ENCODE measurements around the gene TFB1M.
"Not testable (repeated sequence)": the region's sequence is repeated elsewhere in the genome, so short reads cannot be mapped to it uniquely, and the experiment has no call there.

Gene TFB1M

DNA sequence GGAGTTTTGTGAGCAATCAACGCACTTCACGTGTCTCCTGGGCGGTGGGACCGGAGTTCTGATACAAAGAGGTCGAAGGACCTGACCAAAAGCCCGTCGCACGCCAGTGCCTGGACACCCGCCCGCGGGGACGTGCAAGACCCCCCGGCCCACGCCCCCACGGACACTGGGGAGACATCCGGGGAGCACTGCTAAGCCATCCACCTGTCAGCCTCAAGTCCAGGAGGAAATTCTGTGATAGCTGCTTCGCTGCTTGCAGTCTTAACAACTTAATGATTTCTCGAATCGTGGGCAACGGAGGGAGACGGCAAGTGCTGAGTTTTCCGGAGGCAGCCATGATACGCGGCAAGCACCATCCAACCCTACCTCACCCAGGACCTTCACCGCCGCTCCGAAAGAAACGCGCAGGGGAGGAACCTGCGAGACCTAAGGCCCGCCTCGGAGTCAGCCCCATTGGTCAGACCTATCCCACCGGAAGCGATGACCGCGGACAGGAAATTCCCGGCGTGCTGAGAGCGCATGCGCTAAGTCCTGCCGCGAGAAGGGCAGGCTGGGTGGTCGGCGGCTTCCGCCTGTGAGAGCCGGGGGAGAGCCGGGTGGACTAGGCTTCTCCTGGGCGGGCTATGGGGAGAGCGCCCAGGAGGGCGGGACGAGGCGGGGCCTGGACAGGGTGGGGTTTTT lies at the start of gene TFB1M:
TFB1M (minus strand) TSS at position 393 of the 681 bp plus-strand sequence; CDS start at position 337, 56 bp downstream.
- peak; percentile 95 to 98 for DNase-seq

DNA sequence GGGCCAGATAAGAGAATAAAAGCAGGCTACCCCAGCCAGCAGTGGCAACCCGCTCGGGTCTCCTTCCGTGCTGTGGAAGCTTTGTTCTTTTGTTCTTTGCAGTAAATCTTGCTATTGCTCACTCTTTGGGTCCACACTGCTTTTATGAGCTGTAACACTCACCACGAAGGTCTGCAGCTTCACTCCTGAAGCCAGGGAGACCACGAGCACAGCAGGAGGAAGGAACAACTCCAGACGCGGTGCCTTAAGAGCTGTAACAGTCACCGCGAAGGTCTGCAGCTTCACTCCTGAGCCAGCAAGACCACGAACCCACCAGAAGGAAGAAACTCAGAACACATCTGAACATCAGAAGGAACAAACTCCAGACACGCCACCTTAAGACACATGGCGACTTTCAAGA lies 49.7 kb upstream of the TFB1M start:
- not testable (repeated sequence) for DNase-seq

DNA sequence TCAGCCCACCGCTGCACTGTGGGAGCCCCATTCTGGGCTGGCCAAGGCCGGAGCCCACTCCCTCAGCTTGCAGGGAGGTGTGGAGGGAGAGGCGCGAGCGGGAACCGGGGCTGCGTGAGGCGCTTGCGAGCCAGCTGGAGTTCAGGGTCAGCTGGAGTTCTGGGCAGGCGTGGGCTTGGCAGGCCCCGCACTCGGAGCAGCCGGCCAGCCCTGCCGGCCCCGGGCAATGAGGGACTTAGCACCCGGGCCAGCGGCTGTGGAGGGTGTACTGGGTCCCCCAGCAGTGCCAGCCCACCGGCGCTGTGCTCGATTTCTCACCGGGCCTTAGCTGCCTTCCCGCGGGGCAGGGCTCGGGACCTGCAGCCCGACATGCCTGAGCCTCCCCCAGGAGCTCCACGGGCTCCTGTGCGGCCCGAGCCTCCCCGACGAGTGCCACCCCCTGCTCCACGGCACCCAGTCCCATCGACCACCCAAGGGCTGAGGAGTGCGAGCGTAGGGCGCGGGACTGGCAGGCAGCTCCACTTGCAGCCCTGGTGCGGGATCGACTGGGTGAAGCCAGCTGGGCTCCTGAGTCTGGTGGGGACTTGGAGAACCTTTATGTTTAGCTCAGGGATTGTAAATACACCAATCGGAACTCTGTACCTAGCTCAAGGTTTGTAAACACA lies 48.8 kb upstream of the TFB1M start:
- DNase-seq: not testable (repeated sequence)

DNA sequence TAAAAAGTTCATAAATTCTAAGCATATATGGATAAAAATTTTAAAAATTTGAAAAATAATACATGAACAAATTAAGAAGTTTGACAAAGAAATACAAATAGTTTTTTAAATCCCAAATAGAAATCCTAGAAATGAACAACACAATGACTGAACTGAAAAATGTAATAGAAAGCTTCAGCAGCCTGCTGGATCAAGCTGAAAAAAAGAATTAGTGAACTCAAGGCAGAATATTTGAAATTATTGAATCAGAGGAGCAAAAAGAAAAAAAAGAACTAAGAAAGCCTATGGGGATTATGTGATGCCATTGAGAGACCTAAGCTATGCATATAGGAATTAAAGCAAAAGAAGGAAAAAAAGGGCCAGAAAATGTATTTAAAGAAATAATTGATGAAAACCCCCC lies 39.9 kb upstream of the TFB1M start:
- no peak for DNase-seq

DNA sequence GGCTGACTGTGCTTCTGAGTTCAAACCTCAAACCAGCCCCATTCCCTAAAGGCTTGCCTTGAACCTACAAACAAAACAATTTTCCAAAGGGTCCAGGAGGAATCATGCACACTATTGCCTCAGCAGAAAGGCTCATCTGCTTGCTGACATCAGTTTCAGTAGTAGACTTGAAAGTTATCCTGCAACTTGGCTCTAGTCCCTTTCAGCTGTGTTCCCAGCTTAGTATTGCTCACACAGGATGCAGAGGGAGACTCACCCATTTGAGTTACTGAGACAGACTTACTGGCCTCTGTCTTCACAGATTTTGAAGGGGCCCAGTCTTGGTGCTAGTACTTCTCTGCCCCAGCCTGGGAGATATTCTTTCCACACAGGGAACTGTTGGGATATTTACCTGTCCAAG lies 38.5 kb upstream of the TFB1M start:
- DNase-seq: no peak

DNA sequence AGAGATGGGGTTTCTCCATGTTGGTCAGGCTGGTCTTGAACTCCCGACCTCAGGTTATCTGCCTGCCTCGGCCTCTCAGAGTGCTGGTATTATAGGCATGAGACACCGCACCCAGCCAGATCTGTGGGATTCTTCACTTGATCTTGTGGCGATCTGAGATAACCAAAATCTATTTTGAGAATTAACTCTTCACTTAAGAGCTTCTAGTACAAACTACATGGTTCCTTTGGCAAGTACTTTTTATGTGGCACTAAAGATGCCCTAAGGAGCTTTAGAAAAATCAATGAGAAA lies 37.8 kb upstream of the TFB1M start:
- no peak for DNase-seq

DNA sequence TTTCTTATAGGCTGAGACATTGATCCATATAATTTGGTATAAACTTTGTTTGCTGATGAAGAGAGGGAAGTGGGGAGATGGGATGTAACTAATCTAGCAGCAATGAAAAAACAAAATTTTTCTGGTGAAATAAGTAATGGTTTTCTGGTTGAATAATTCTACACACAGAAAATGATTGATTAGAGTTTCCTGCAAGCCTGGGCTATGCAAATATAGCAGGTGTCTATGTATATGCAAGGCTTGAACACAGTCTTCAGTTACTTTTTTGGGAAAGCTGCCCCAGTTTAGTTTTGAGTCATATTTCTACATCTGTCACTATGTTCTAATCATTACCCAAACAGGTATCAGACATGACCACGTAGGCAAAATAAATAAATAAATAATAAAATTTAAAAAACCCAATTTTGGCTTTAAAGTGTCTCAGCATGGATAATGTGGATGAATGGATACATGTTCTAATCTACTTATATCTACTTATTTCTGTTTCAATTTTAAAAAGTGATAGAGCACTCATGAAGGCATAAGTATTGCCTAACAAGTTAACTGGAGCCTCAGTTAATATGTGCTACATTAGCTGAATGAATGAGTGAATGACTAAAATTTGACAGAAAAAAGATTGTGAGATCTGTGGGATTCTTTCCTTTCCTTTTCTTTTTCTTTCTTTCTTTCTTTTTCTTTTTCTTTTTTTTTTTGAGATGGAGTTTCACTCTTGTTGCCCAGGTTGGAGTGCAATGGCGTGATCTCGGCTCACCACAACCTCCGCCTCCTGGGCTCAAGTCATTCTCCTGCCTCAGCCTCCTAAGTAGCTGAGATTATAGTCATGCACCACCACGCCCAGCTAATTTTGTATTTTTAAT lies 37.2 kb upstream of the TFB1M start:
- no peak for DNase-seq

DNA sequence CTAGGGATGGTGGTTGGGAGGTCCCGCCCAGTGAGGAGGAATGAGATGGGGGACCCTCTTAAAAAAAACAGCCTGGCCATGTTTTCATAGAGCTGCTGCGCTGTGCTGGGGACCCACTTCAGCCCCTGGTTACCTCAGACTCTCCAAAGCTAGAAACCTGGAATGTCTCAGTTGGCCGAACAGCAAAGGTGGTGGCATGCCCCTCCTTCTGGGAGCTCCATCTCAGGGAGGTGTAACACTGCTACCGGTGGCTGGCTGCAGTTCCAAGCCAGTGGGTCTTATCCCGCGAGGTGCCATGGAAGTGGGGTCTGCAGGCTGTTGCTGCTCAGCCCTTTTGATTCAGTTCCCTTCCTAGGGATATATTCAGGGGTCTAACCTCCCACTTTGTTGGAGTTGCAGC lies 35.7 kb upstream of the TFB1M start:
- no peak for DNase-seq

DNA sequence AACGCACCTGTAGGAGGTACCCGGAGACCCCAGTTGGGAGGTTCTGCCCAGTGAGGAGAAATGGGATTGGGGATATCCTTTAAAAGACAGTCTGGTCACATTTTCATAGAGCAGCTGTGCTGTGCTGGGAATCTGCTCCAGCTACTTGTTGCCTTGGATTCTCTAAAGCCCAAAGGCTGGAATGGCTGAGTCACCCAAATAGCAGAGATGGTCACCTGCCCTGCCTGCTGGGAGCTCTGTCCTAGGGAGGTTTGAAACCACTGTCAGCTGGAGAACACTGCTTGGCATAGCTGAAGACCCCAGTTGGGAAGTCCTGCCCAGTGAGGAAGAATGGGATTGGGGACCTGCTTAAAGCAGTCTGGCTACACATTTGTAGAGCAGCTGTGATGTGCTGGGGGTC lies 34.8 kb upstream of the TFB1M start:
- DNase-seq: no peak

DNA sequence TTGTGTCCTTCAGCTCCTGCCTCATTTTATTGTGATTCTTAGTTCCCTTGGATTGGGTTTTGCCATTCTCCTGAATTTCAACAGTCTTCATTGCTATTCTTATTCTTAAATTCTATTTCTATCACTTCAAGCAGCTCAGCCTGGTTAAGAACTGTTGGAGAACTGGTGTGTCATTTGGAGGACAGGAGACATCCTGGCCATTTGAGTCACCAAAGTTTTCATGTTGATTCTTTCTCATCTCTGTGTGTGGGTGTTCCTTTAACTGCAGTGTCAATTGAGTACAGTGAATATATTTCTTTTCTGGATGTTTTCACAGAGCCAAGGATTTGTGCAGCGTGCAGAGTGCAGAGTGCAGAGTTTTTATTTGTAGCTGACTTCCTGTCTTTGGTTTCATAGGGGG lies 33.5 kb upstream of the TFB1M start:
- DNase-seq: no peak

DNA sequence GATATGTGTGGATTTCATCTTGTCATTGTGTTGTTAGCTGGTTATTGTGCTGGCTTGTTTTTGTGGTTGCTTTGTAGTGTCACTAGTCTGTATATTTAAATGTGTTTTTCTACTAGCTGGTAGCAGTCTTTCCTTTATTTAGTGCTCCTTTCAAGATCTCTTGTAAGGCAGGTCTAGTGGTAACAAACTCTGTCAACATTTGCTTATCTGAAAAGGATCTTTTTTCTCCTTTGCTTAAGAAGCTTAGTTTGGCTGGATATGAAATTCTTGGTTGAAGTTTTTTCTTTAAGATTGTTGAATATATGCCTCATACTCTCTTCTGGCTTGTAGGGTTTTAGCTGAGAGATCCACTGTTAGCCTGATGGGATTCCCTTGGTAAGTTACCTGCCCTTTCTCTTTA lies 32.7 kb upstream of the TFB1M start:
- no peak for DNase-seq

DNA sequence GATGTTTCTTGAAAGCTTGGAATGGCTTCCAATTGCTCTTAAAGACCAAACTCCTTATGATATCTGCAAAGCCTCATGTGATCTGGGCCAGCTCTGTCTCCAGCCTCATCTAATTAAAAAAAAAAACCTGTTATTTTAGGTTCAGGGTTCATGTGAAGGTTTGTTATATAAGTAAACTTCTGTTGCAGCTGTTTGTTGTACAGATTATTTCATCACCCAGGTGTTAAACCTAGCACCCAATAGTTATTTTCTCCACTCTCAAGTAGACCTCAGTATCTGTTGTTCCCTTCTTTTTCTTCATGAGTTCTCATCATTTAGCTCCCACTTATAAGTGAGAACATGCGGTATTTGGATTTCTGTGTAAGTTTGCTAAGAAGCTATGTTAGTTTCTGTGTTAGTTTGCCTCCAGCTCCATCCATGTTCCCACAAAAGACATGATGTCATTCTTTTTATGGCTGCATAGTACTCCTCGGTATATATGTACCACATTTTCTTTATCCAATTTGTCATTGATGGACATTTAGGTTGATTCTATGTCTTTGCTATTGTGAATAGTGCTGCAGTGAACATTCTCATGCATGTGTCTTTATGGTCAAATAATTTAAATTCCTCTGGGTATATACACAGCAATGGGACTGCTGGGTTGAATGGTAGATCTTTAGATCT lies 30.2 kb upstream of the TFB1M start:
- no peak for DNase-seq

DNA sequence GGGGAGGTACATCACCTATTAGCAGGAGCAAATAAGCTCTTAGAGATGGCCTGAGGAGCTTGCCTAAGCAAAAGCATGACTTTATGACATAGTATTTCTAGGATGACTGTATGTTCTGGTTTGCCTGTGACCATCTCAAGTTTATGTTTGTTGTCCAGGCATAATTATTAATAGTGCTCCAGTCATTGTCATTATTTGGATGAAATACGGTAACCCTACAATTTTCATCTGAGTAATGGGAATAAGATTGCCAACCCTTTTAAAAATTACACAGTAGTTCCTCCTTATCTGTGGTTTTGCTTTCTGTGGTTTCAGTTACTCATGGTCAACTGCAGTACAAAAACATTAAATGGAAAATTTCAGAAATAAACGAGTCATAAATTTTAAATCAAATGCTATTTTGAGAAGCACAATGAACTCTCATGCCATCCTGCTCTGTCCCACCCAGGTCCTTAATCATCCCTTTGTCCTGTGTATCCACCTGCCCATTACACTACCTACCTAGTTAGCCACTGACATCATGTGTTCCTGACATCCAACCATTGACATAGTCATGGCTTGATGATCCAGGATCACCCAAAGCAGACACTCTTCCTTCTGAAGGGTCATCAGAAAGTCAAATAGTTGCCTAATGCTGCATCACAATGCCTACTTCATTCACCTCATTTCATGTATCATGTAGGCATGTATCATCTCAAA lies 27.0 kb upstream of the TFB1M start:
- no peak for DNase-seq

DNA sequence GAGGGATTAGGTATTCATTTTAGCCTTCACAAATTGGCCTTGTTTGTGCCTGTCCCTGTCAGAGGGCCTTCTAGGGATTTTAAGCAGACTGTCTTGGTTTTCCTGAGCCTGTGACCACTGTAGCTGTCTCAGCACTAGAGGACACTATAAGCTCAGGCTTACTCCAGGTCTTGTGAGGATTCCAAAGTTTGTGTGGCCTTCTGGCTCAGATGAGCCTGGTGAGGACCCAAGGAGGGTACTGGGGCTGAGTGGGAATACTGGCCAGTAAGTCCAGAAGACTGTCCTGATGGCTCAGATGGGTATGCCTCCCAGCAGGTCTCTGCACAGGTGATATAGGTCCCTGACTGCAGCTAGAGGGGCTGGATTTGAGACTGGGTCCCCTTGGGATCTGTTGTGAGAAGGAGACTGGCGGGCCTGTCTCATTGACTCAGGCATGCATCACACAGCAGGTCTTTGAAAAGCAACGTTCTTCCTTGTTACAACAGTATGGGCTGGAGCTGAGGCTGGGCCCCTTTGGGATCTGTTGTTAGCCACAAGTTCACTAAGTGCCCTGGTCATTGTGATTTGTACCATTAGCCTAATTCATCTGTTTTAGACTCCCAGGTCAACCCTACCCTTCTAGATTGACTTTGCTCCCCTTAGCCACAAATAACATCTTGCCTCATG lies 26.3 kb upstream of the TFB1M start:
- no peak for DNase-seq

DNA sequence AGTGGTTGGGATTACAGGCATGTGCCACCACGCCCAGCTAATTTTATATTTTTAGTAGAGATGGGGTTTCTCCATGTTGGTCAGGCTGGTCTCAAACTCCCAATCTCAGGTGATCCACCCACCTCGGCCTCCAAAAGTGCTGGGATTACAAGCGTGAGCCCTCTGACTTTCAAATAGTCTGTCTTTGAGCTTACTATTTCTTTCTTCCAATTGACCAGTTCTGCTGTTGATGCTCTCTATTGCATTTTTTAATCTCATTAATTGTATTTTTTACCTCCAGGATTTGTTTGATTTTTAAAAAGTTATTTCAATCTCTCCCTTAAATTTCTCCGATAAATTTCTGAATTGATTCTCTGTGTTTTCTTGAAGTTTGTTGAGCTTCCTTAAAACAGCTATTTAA lies 25.6 kb upstream of the TFB1M start:
- not testable (repeated sequence) for DNase-seq

DNA sequence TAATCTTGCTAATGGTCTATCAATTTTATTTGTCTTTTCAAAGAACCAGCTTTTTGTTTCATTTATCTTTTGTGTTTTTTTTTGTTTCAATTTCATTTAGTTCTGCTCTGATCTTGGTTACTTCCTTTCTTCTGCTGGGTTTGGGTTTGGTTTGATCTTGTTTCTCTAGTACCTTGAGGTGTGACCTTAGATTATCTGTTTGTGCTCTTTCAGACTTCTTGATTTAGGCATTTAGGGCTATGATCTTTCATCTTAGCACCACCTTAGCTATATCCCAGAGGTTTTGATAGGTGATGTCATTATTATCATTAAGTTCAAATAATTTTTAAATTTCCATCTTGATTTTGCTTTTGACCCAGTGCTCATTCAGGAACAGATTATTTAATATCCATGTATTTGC lies 24.0 kb upstream of the TFB1M start:
- DNase-seq: not testable (repeated sequence)

DNA sequence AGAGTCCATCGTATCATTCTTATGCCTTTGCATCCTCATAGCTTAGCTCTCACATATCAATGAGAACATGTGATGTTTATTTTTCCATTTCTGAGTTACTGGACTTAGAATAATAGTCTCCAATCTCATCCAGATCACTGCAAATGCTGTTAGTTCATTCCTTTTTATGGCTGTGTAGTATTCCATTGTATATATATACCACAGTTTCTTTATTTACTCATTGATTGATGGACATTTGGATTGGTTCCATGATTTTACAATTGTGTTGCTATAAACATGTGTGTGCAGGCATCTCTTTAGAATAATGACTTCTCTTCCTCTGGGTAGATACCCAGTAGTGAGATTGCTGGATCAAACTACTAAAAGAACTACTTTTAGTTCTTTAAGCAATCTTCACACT lies 21.0 kb upstream of the TFB1M start:
- DNase-seq: no peak

DNA sequence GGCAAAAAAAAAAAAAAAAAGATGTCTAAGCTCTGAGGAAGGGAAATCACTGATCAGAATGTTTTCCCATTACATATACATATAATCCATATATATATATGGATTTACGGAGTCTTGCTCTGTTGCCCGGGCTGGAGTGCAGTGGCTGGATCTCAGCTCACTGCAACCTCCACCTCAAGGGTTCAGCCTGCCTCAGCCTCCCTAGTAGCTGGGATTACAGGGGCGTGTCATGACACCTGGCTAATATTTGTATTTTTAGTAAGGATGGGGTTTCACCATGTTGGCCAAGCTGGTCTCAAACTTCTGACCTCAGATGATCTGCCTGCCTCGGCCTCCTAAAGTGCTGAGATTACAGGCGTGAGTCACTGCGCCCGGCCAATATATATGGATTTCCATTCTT lies 19.8 kb upstream of the TFB1M start:
- DNase-seq: not testable (repeated sequence)

DNA sequence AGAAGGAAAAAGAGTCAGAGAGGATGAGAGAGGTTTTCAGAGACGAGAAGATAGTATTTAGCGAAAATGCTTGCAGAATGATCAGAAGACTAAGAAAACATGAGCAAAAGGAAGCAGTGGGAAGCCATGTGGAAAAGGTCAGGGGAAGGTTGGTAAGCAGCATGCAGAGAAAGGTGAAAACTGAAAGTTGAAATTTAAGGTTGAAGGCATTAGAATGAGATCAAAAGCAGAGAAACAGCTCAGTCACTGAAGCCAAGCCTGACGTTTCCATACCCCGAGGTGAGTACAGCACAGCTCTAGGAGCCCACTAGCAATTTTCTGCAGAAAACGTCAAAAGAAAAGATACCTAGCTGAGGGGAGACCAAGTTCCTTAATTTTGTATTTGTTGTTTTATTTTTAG lies 19.1 kb upstream of the TFB1M start:
- DNase-seq: no peak

DNA sequence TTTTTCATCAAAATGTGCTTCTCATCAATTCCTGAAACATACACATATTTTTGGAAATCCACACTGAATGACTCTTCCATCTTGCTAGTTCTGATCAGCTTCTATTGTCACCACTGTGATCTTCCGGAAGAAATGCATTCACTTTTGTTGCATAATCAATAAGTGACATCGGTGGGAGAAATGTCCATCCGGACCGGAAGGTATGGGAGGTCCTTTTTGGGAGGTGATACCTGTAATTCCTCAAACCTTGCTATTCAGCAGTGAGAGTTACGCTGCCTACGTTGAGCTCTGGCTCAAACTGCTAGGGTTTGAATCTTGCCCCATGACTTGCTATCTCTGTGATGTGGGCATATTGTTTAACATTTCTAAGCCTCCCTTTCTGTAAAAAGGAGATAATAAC lies 16.6 kb upstream of the TFB1M start:
- DNase-seq: no peak

DNA sequence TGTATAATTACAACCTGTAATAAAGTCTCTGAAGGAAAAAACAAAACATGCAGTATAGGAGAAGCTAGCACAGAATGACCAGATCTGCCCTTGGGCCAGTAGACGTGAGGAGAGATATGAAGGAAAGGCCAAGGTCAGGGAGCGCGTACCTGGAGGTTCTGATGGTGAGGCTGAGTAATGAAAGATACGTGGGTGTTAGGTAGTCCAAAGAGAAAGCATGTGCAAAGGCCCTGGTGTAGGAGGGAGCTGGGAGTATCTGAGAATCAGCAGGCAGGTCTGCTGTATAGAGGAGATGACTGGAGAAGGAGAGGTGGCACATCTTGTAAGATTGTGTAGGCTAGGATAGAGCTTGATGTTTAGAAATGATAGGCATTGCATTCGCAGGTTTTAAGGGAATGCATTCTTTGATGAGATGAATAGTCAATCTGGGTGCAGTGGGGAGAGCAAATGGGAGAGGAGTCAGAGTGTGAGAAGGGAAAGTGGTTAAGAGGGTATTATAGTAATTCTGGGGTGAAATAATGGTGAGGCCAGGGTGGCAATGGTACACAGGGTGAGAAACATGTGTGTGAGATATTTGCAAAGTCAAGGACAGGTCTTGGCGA lies 15.9 kb upstream of the TFB1M start:
- no peak for DNase-seq

Measured in stimulated activated CD4-positive, alpha-beta T cell treated with anti-CD3 and anti-CD28 coated beads, Interleukin-2, amount 100 ng/mL, for 48 hours (primary cell).